Duodenal mucosa (tissue), 2 donors: ENCODE measurements around the gene PRKCA.

Source experiments
- H3K27ac ChIP-seq: one replicate; pipeline ENCODE4 v1.7.0; 2013; ENCODE audit warnings: low read depth, low read length
- H3K27me3 ChIP-seq, 2 donors: one replicate each; pipeline ENCODE4 v1.7.0; 2013; ENCODE audit warnings: low read length in 2 of 2, control low read depth in 1 of 2; ENCODE audit not compliant: insufficient read depth in 2 of 2, control insufficient read depth in 1 of 2
- H3K36me3 ChIP-seq, 2 donors: one replicate each; pipeline ENCODE4 v1.7.0; 2013; ENCODE audit warnings: low read length in 2 of 2, control low read depth in 1 of 2; ENCODE audit not compliant: insufficient read depth in 2 of 2, control insufficient read depth in 1 of 2
- H3K4me1 ChIP-seq, 2 donors: one replicate each; pipeline ENCODE4 v1.7.0; 2013; ENCODE audit warnings: low read length in 2 of 2, control low read depth in 1 of 2; ENCODE audit not compliant: insufficient read depth in 2 of 2, control insufficient read depth in 1 of 2
- H3K4me3 ChIP-seq, 2 donors: one replicate each; pipeline ENCODE4 v1.7.0; 2013; ENCODE audit warnings: low read length in 2 of 2, low read depth in 1 of 2
- H3K9ac ChIP-seq, 2 donors: one replicate each; pipeline ENCODE4 v1.7.0; 2013; ENCODE audit warnings: low read length in 2 of 2, low read depth in 1 of 2
- H3K9me3 ChIP-seq, 2 donors: one replicate each; pipeline ENCODE4 v1.7.0; 2013; ENCODE audit warnings: low read length in 2 of 2, control low read depth in 1 of 2; ENCODE audit not compliant: control insufficient read depth in 1 of 2

Gene PRKCA

GRCh38 chr17:66675991-66676371 lies 373.6 kb downstream of the PRKCA start:
- no peaks in the 10 kb centered on the region for H3K9me3 ChIP-seq
- peaks cover 0 to 3% of the 10 kb centered on the region in 2 donors for H3K36me3 ChIP-seq
- H3K27ac ChIP-seq, result no peak overlapping the region
- H3K9ac ChIP-seq, result no peak overlapping the region
- H3K4me3 ChIP-seq, result no peak overlapping the region
- peaks cover 13 to 19% of the 10 kb centered on the region in 2 donors for H3K4me1 ChIP-seq
- H3K27me3 ChIP-seq, result no peaks in the 10 kb centered on the region

GRCh38 chr17:66676421-66676820 lies 374.0 kb downstream of the PRKCA start:
- H3K4me3 ChIP-seq, result peak overlapping the region in 1 of 2 donors; percentile 12
- no peak overlapping the region for H3K9ac ChIP-seq
- H3K36me3 ChIP-seq, result peaks cover 0 to 3% of the 10 kb centered on the region in 2 donors
- H3K27ac ChIP-seq, result no peak overlapping the region
- H3K27me3 ChIP-seq, result no peaks in the 10 kb centered on the region
- no peaks in the 10 kb centered on the region for H3K9me3 ChIP-seq
- peaks cover 13 to 19% of the 10 kb centered on the region in 2 donors for H3K4me1 ChIP-seq

GRCh38 chr17:66677201-66677981 lies 375.0 kb downstream of the PRKCA start:
- H3K9ac ChIP-seq, result no peak overlapping the region
- H3K4me1 ChIP-seq, result peaks cover 13 to 19% of the 10 kb centered on the region in 2 donors
- no peaks in the 10 kb centered on the region for H3K9me3 ChIP-seq
- H3K27me3 ChIP-seq, result no peaks in the 10 kb centered on the region
- no peak overlapping the region for H3K27ac ChIP-seq
- H3K36me3 ChIP-seq, result peaks cover 0 to 3% of the 10 kb centered on the region in 2 donors
- H3K4me3 ChIP-seq, result no peak overlapping the region

GRCh38 chr17:66678061-66678460 lies 375.6 kb downstream of the PRKCA start:
- Histone ChIP-seq H3K9ac (no peak overlapping the region), H3K4me3 (no peak overlapping the region), H3K27ac (no peak overlapping the region), H3K36me3 (peaks cover 0 to 3% of the 10 kb centered on the region in 2 donors), H3K9me3 (no peaks in the 10 kb centered on the region), H3K4me1 (peaks cover 13 to 18% of the 10 kb centered on the region in 2 donors), H3K27me3 (no peaks in the 10 kb centered on the region)

GRCh38 chr17:66678827-66679226 lies 376.4 kb downstream of the PRKCA start:
- peaks cover 13 to 15% of the 10 kb centered on the region in 2 donors for H3K4me1 ChIP-seq
- H3K4me3 ChIP-seq, result no peak overlapping the region
- H3K27ac ChIP-seq, result no peak overlapping the region
- H3K9me3 ChIP-seq, result no peaks in the 10 kb centered on the region
- peaks cover 0 to 3% of the 10 kb centered on the region in 2 donors for H3K36me3 ChIP-seq
- H3K27me3 ChIP-seq, result no peaks in the 10 kb centered on the region
- H3K9ac ChIP-seq, result no peak overlapping the region

GRCh38 chr17:66679631-66680517 lies 377.5 kb downstream of the PRKCA start:
- no peak overlapping the region for H3K27ac ChIP-seq
- H3K9ac ChIP-seq, result no peak overlapping the region
- H3K4me1 ChIP-seq, result peaks cover 20 to 21% of the 10 kb centered on the region in 2 donors
- peaks cover 0 to 3% of the 10 kb centered on the region in 2 donors for H3K36me3 ChIP-seq
- H3K4me3 ChIP-seq, result no peak overlapping the region
- H3K27me3 ChIP-seq, result no peaks in the 10 kb centered on the region
- no peaks in the 10 kb centered on the region for H3K9me3 ChIP-seq

- Histone ChIP-seq H3K9ac (no peak overlapping the region), H3K4me3 (no peak overlapping the region), H3K9me3 (no peaks in the 10 kb centered on the region), H3K36me3 (peaks cover 0 to 3% of the 10 kb centered on the region in 2 donors), H3K27ac (no peak overlapping the region), H3K27me3 (no peaks in the 10 kb centered on the region), H3K4me1 (peaks cover 16 to 17% of the 10 kb centered on the region in 2 donors)
Measured at GRCh38 chr17:66682283-66682682, 379.9 kb downstream of the PRKCA start.

- H3K9me3 ChIP-seq, result no peaks in the 10 kb centered on the region
- H3K36me3 ChIP-seq, result peaks cover 4 to 14% of the 10 kb centered on the region in 2 donors
- no peak overlapping the region for H3K27ac ChIP-seq
- no peak overlapping the region for H3K9ac ChIP-seq
- H3K4me3 ChIP-seq, result peak overlapping the region in 1 of 2 donors; percentile 10
- peaks cover 17 to 30% of the 10 kb centered on the region in 2 donors for H3K4me1 ChIP-seq
- H3K27me3 ChIP-seq, result no peaks in the 10 kb centered on the region
Measured at GRCh38 chr17:66684261-66684660, 381.8 kb downstream of the PRKCA start.

GRCh38 chr17:66684731-66685130 lies 382.3 kb downstream of the PRKCA start:
- Histone ChIP-seq H3K27me3 (no peaks in the 10 kb centered on the region), H3K27ac (no peak overlapping the region), H3K9me3 (no peaks in the 10 kb centered on the region), H3K36me3 (peaks cover 4 to 11% of the 10 kb centered on the region in 2 donors), H3K4me1 (peaks cover 17 to 34% of the 10 kb centered on the region in 2 donors), H3K4me3 (no peak overlapping the region), H3K9ac (no peak overlapping the region)

- no peaks in the 10 kb centered on the region for H3K27me3 ChIP-seq
- H3K27ac ChIP-seq, result no peak overlapping the region
- H3K4me3 ChIP-seq, result no peak overlapping the region
- no peaks in the 10 kb centered on the region for H3K9me3 ChIP-seq
- no peak overlapping the region for H3K9ac ChIP-seq
- peaks cover 17 to 39% of the 10 kb centered on the region in 2 donors for H3K4me1 ChIP-seq
- peaks cover 4 to 11% of the 10 kb centered on the region in 2 donors for H3K36me3 ChIP-seq
Measured at GRCh38 chr17:66686601-66687000, 384.2 kb downstream of the PRKCA start.
